GM18511 (cell line): ENCODE measurements around the gene GPC5.
"Not testable (repeated sequence)": the region's sequence is repeated elsewhere in the genome, so short reads cannot be mapped to it uniquely, and the experiment has no call there.

ENCODE experiments used
- ATAC-seq: cut with Tn5 transposase; IDR thresholded peaks from one replicate; pipeline ENCODE4 v1.9.1; 2021; ENCODE audit warnings: mild to moderate bottlenecking, moderate library complexity; ENCODE audit not compliant: unreplicated experiment

The GPC5 gene

GRCh38 chr13:92500192-92500591 lies 1101.8 kb downstream of the GPC5 start:
- ATAC-seq, result no peak

GRCh38 chr13:92510416-92510815 lies 1112.0 kb downstream of the GPC5 start:
- ATAC-seq, result no peak

- ATAC-seq, result no peak
These were observed 1114.4 kb downstream of the GPC5 start for GRCh38 chr13:92512852-92513251.

- ATAC-seq, result no peak
These were observed 1115.3 kb downstream of the GPC5 start for GRCh38 chr13:92513672-92514071.

GRCh38 chr13:92514420-92515125 lies 1116.2 kb downstream of the GPC5 start:
- no peak for ATAC-seq

- ATAC-seq, result not testable (repeated sequence)
These were observed 1118.5 kb downstream of the GPC5 start for GRCh38 chr13:92516878-92517277.

GRCh38 chr13:92518622-92519021 lies 1120.2 kb downstream of the GPC5 start:
- not testable (repeated sequence) for ATAC-seq

- no peak for ATAC-seq
These were observed 1131.9 kb downstream of the GPC5 start for GRCh38 chr13:92530364-92530763.

GRCh38 chr13:92535222-92536006 lies 1137.0 kb downstream of the GPC5 start:
- ATAC-seq, result no peak

- ATAC-seq, result no peak
These were observed 1139.0 kb downstream of the GPC5 start for GRCh38 chr13:92537471-92537870.

- ATAC-seq, result no peak
These were observed 1139.7 kb downstream of the GPC5 start for GRCh38 chr13:92538164-92538563.

- not testable (repeated sequence) for ATAC-seq
These were observed 1140.7 kb downstream of the GPC5 start for GRCh38 chr13:92539148-92539547.

- no peak for ATAC-seq
These were observed 1148.8 kb downstream of the GPC5 start for GRCh38 chr13:92547266-92547665.

- ATAC-seq, result no peak
These were observed 1150.9 kb downstream of the GPC5 start for GRCh38 chr13:92549276-92549675.

- no peak for ATAC-seq
These were observed 1155.2 kb downstream of the GPC5 start for GRCh38 chr13:92553470-92554114.

- ATAC-seq, result no peak
These were observed 1162.5 kb downstream of the GPC5 start for GRCh38 chr13:92560883-92561282.

- ATAC-seq, result no peak
These were observed 1166.5 kb downstream of the GPC5 start for GRCh38 chr13:92564942-92565341.

- ATAC-seq, result no peak
These were observed 1168.3 kb downstream of the GPC5 start for GRCh38 chr13:92566767-92567166.

- no peak for ATAC-seq
These were observed 1173.8 kb downstream of the GPC5 start for GRCh38 chr13:92572190-92572589.

- ATAC-seq, result no peak
These were observed 1175.1 kb downstream of the GPC5 start for GRCh38 chr13:92573467-92574057.

GRCh38 chr13:92574499-92574898 lies 1176.1 kb downstream of the GPC5 start:
- no peak for ATAC-seq
